Thyroid gland (tissue), 4 donors: Measurements from ENCODE around the gene FOXP1.

Experiments
- POLR2A ChIP-seq, 2 donors: fragments of 450-650 bp; IDR thresholded peaks; one replicate each; pipeline ENCODE4 v1.6.1; 2017; ENCODE audit warnings: antibody characterized with exemption in 2 of 2, mild to moderate bottlenecking in 2 of 2, moderate library complexity in 1 of 2
- TF ChIP-seq, protein P1 (sequence below), 6 experiments: fragments of 200-600 bp in 3 of 6; fragments of 450-650 bp in 3 of 6; sonication (generic) in 3 of 6; IDR thresholded peaks; one replicate each; pipeline ENCODE4 v1.5.1; 2016 to 2019; ENCODE audit warnings: antibody characterized with exemption in 6 of 6, mild to moderate bottlenecking in 2 of 6, inconsistent platforms in 1 of 6, moderate library complexity in 1 of 6

DNA sequence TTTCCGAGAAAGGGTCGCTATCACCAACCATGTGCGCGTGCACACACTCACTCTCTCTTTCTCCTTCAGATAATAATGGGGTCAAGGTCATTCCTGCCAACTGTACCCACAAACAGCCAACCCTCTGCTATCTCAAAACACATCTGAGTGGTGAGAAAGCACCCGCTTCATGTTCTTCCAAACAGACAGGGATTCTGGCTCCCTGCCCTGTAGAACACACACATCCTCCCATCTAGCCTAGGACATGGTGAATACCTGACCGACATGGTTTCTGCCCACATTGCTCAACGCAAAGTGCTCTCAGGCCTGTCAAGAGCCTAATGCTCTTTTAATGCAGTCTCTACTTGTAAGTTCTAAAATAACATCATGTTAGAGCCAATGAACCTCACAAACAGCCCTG, 302.2 kb downstream of the FOXP1 start:
- TF ChIP-seq, protein P1, sequence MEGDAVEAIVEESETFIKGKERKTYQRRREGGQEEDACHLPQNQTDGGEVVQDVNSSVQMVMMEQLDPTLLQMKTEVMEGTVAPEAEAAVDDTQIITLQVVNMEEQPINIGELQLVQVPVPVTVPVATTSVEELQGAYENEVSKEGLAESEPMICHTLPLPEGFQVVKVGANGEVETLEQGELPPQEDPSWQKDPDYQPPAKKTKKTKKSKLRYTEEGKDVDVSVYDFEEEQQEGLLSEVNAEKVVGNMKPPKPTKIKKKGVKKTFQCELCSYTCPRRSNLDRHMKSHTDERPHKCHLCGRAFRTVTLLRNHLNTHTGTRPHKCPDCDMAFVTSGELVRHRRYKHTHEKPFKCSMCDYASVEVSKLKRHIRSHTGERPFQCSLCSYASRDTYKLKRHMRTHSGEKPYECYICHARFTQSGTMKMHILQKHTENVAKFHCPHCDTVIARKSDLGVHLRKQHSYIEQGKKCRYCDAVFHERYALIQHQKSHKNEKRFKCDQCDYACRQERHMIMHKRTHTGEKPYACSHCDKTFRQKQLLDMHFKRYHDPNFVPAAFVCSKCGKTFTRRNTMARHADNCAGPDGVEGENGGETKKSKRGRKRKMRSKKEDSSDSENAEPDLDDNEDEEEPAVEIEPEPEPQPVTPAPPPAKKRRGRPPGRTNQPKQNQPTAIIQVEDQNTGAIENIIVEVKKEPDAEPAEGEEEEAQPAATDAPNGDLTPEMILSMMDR (IDR thresholded peaks at IDR 0.05): no peak
- TF ChIP-seq POLR2A (IDR thresholded peaks at IDR 0.05): no peak
